Activated T-cell treated with anti-CD3 and anti-CD28 coated beads, Interleukin-2, amount 50 U/mL, for 72 hours (primary cell): ENCODE data around the gene IGLL5. TPM values are rescaled to one million over a fixed set of nuclear protein-coding genes. Genes with fewer than 3 reads are reported as not detected.

Experiments used
- ATAC-seq, 2 donors: fragments of 150-1000 bp; cut with Tn5 transposase; replicated peaks in 1 of 2; 2 replicates each; pipeline ENCODE4 v1.10.0; 2021; ENCODE audit warnings: moderate library complexity in 2 of 2, mild to moderate bottlenecking in 1 of 2
- DNase-seq, 2 donors: peaks; one replicate each; pipeline ENCODE4 v3.0.0; 2021 to 2022; ENCODE audit warnings: mixed read lengths in 1 of 2
- H3K27ac Mint-ChIP-seq: one replicate; pipeline ENCODE4 v1.8.0; 2022; ENCODE audit warnings: mild to moderate bottlenecking, moderate library complexity, mixed read lengths
- H3K27me3 Mint-ChIP-seq: one replicate; pipeline ENCODE4 v1.8.0; 2022; ENCODE audit warnings: low read depth, mixed read lengths
- H3K36me3 Mint-ChIP-seq, 2 donors: one replicate each; pipeline ENCODE4 v1.8.0; 2022; ENCODE audit warnings: mixed read lengths in 2 of 2, mild to moderate bottlenecking in 1 of 2; ENCODE audit not compliant: insufficient read depth in 2 of 2
- H3K4me1 Mint-ChIP-seq: one replicate; pipeline ENCODE4 v1.8.0; 2022; ENCODE audit warnings: low read depth, mixed read lengths
- H3K4me3 Mint-ChIP-seq, 2 donors: one replicate each; pipeline ENCODE4 v1.8.0; 2022; ENCODE audit warnings: mild to moderate bottlenecking in 2 of 2, mixed read lengths in 2 of 2, moderate library complexity in 2 of 2
- H3K9me3 Mint-ChIP-seq, 2 donors: one replicate each; pipeline ENCODE4 v1.8.0; 2022; ENCODE audit warnings: mixed read lengths in 2 of 2
- total RNA-seq, 2 donors: library from RNA; stranded (reverse); gene quantifications; one replicate each; pipeline ENCODE4 v1.2.3, GENCODE V29; 2022

Gene IGLL5
- total RNA-seq: not detected

DNA sequence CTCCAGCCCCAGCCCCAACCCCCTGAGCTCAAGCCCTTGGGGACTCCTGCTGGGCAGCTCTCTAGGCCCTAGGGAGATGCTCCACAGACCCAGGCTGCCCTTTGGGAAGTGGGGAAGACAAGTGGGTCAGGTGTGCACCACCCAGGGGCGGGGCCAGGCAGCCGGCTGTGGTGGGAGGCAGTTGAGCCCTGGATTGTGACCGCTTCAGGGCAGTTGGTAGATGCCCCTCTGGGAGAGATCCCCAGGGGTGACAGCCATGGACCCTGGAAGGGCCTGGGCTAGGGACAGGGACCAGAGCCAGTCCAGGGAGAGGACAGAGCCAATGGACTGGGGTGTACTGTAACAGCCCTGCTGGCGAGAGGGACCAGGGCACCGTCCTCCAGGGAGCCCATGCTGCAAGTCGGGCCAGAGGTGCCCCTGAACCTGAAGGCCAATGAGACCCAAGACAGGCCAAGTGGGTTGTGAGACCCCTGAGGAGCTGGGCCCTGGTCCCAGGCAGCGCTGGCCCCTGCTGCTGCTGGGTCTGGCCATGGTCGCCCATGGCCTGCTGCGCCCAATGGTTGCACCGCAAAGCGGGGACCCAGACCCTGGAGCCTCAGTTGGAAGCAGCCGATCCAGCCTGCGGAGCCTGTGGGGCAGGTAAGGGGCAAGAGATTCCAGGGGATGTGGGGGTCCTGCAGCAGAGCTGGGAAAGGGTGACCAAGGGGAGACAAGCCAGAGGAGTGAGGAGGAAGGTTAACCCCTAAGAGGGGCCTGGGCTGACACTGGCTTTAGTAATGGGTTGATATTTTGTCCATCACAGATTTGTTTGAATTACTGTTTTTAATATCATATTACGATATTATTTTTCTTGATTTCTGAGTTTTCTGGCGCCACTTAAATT, at the start of gene IGLL5:
Gene IGLL5, plus strand, starts transcription at position 196 of the 883 bp plus-strand sequence. Its CDS starts 238 bp downstream, at position 434.
- Mint-ChIP-seq H3K4me3 (no peak within 1 kb of the TSS), H3K27ac (no peak within 1 kb of the TSS), H3K9me3 (no peaks in the 10 kb centered on the region), H3K27me3 (peaks cover 47% of the 10 kb centered on the region), H3K36me3 (no peaks in the 10 kb centered on the region), H3K4me1 (peaks cover 14% of the 10 kb centered on the region)
- no peak for DNase-seq
- no peak for ATAC-seq

DNA sequence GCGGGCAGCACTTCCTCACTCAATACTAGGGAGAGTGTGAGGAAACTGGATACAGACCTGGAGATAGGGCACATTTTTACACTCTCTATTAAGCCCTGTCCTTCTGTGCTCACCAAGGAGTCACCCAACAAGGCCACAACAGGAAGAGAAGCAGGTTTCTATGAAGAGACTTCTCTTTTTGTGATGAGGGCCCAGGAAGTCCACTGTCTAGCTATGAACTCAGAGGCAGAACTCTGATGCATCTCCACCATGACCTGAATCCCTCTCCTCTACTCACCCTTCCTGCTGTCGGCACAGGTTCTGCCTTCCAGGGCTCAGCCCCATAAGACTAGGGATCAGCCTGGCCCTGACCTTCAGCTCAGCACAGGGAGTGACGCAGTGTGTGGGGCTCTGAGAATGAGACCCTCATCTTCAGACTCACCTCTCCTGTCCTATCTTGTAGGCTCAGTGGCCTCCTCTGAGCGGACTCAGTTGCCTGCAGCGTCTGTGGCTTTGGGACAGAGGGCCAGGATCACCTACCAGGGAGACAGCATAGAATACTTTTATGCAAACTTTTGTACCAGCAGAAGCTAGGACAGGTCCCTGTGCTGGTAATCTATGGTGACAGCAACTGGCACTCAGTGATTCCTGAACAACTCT, 49.3 kb upstream of the IGLL5 start:
- H3K4me3 Mint-ChIP-seq: no peak overlapping the region
- H3K27ac Mint-ChIP-seq: peak overlapping the region; percentile 57
- DNase-seq (no peak), ATAC-seq (no peak)
- H3K36me3 Mint-ChIP-seq: no peaks in the 10 kb centered on the region
- H3K27me3 Mint-ChIP-seq: no peaks in the 10 kb centered on the region
- no peaks in the 10 kb centered on the region for H3K9me3 Mint-ChIP-seq
- H3K4me1 Mint-ChIP-seq: peaks cover 18% of the 10 kb centered on the region

DNA sequence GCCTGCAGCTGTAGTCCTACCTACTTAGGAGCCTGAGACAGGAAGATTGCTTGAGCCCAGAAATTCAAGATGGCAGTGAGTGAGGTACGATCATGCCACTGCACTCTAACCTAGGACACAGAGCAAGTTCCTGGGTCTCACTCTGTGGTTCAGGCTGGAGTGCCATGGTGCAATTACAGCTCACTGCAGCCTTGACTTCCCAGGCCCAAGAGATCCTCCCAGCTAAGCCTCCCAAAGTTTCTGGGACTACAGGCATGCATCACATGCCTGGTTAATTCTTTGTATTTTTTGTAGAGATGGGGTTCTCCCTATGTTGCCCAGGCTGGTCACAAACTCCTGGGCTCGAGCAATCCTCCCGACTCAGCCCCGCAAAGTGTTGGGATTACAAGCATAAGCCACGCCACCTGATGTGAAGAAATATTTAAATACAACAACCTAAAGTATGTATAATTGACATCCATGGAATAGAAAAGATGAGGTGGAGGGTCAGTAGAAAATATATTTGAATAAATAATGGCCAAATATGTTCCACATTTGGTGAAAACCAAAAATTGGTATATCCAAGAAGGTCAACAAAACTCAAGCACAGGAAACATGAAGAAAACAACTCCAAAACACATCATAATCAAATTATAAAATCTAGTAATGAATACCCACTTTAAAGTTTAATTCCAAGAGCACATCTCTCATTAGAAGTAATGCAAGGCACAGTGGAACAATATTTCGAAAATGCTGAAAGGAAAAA, 47.9 kb upstream of the IGLL5 start:
- Mint-ChIP-seq H3K27me3 (no peaks in the 10 kb centered on the region), H3K36me3 (no peaks in the 10 kb centered on the region), H3K4me3 (no peak overlapping the region), H3K27ac (no peak overlapping the region), H3K9me3 (no peaks in the 10 kb centered on the region), H3K4me1 (peaks cover 27% of the 10 kb centered on the region)
- ATAC-seq (no peak), DNase-seq (no peak)

DNA sequence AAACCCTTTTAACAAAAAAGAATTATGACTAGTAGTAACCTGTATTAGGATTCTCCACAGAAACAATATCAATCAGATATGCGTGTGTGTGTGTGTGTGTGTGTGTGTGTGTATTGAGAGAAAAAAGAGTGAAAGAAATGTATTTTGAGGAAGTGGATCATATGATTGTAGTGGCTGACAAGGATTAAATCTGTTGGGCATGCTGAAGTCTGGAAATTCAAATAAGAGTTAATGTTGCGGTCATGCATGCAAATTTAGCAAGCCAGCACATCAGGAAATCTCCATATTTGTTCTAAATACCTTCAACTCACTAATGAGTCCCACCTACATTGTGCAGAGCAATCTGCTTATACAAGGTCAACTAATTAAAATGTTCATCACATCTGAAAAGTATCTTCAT, 46.8 kb upstream of the IGLL5 start:
- ATAC-seq (no peak), DNase-seq (no peak)
- Mint-ChIP-seq H3K4me3 (no peak overlapping the region), H3K27me3 (no peaks in the 10 kb centered on the region), H3K9me3 (no peaks in the 10 kb centered on the region), H3K36me3 (no peaks in the 10 kb centered on the region), H3K27ac (no peak overlapping the region), H3K4me1 (peaks cover 30% of the 10 kb centered on the region)

DNA sequence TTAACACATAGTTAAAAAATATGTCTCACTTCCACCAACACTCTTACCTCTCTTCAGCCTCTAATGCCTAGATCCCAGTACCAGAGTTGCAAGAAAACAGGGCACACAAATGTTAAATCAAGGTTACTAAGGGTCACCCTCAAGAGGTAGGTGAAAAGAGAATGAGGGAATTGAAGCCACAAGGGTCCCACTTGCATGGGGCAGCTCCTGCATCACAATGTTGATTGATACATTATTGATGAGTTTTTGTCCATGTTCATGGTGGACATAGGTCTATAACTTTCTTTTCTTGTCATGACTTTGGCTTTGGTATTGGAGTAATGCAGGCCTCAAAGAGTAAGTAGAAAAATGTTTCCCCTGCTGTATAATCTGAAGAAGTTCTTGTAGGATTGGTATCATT, 46.0 kb upstream of the IGLL5 start:
- DNase-seq: no peak
- no peaks in the 10 kb centered on the region for H3K9me3 Mint-ChIP-seq
- peaks cover 25% of the 10 kb centered on the region for H3K4me1 Mint-ChIP-seq
- no peak for ATAC-seq
- H3K27me3 Mint-ChIP-seq: no peaks in the 10 kb centered on the region
- H3K4me3 Mint-ChIP-seq: no peak overlapping the region
- H3K36me3 Mint-ChIP-seq: no peaks in the 10 kb centered on the region
- no peak overlapping the region for H3K27ac Mint-ChIP-seq

DNA sequence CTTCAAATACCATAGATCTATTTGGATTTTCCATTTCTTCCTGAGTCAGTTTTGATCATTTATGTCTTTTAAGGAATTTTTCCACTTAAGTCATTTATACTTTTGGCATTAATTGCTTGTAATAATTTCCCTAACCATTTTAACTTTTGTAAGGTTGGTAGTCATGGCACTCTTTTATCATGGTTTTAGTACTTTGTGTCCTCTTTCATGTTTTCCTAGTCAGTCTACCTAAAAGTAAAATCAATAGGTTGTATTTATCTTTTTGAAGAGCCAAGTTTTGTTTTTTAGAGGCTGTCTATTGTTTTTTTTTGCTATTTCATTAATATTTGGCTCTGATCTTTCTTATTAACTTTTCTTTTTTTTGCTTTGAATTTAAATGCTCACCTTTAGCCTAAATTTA, 45.5 kb upstream of the IGLL5 start:
- ATAC-seq (no peak), DNase-seq (no peak)
- Mint-ChIP-seq H3K4me1 (peaks cover 23% of the 10 kb centered on the region), H3K4me3 (no peak overlapping the region), H3K27ac (no peak overlapping the region), H3K9me3 (no peaks in the 10 kb centered on the region), H3K27me3 (no peaks in the 10 kb centered on the region), H3K36me3 (no peaks in the 10 kb centered on the region)

DNA sequence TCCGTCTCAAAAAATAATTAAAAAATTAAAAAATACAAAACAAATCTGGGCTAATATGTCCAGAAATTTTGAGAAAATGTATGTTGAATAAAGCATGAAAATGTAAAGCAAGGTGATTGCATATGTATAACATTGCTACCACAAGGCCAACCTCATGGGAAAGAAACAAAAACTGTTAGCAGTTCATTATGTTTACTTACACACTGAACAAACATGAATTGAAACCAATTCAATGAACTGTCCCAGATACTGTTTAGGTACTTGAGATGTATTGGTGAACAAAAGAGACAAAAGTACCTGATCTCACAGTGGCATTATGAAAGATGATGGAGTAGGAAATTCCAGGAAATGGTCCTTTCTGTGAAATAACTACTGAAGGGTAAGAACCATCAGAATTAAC, 43.8 kb upstream of the IGLL5 start:
- ATAC-seq: no peak
- no peak overlapping the region for H3K4me3 Mint-ChIP-seq

DNA sequence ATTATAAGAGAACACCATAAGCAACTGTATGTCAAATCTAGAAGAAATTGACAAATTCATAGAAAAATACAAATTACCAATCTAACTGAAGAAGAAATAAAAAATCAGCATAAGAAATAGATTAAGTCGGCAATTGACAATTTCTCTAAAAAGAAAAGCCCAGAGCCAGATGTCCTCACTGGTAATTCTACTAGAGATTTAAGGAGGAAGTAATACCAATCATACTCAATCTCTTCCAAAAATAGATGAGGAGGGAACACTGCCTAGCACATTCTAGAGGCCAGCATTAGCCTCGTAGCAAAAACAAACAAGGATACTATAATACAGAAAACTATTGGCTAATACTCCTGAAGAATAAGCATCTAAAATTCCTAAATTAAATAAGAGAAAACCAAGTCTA, 40.4 kb upstream of the IGLL5 start:
- Mint-ChIP-seq H3K9me3 (no peaks in the 10 kb centered on the region), H3K36me3 (no peaks in the 10 kb centered on the region), H3K27me3 (no peaks in the 10 kb centered on the region), H3K4me3 (no peak overlapping the region), H3K27ac (no peak overlapping the region), H3K4me1 (peaks cover 12% of the 10 kb centered on the region)
- DNase-seq (no peak), ATAC-seq (no peak)

More for the DNA sequence above, 43.8 kb upstream of the IGLL5 start:
- Mint-ChIP-seq H3K9me3 (no peaks in the 10 kb centered on the region), H3K27me3 (no peaks in the 10 kb centered on the region), H3K27ac (no peak overlapping the region), H3K36me3 (no peaks in the 10 kb centered on the region), H3K4me1 (peaks cover 13% of the 10 kb centered on the region)
- DNase-seq: no peak

DNA sequence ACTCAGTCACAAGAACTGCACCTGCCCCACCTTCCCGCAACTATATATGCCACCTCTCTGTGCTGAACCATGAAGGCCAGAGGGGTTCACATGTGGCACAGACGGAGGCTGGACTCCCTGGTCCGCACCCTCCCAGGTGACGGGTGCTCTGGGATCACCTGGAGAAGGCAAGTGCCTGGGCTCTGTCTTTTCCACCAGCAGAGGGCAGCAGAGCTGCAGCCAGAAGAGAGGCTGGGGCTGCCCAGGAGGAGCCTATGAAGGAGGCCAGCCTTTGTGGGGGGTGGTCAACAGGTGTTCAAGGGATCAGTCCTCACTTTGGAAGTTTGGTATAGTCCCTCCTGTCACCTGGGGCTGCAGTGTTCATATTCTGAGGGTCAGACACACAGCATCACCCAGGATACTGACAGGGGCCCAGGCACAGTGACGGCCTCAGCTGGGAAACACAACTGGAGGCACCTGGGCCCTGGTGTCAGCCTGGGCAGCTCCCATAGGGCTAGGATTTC, 39.2 kb upstream of the IGLL5 start:
- ATAC-seq (peak; percentile 84 to 86), DNase-seq (peak; percentile 74 to 80)
- no peaks in the 10 kb centered on the region for H3K9me3 Mint-ChIP-seq
- no peak overlapping the region for H3K4me3 Mint-ChIP-seq
- H3K27ac Mint-ChIP-seq: no peak overlapping the region
- peaks cover 12% of the 10 kb centered on the region for H3K4me1 Mint-ChIP-seq
- no peaks in the 10 kb centered on the region for H3K36me3 Mint-ChIP-seq
- H3K27me3 Mint-ChIP-seq: no peaks in the 10 kb centered on the region

DNA sequence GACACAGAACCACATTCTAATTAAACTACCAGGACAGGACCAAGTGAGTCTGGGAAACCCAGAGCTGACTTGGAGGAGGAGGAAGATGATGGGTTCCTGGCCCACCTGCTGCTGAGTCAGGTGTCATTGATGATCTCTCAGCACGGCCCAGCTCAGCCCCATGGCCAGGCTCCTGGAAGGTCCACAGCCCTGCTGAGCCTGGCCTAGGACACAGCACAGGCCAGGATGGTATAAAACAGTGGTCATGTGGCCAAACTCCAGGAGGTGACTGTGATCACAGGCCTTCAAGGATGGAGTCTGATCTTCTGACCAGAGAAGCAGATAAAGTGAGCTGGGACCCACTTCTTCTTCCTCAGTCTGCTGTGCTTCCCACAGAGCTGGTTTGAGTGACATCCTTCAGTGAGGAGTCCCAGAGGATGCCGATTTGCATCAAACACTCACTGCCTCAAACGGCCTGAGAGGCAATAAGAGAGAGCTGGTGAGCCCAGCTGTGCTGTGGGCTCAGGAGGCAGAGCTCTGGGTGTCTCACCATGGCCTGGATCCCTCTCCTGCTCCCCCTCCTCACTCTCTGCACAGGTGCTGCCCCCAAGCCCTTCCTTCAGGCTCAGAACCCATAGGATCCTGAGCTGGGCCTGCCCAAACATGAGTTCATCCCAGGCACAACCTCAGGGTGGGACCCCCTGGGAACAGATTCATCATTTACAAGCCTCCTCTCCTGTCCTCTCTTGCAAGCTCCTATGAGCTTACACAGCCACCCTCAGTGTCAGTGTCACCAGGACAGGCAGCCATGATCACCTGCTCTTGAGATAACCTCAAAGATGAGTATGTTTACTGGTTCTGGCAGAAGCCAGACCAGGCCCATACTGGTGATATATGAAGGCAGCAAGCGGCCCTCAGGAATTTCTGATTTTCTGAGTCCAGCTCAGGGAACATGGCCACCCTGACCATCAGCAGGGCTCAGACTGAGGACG, 37.7 kb upstream of the IGLL5 start:
- ATAC-seq (no peak), DNase-seq (no peak)
- Mint-ChIP-seq H3K36me3 (no peaks in the 10 kb centered on the region), H3K27me3 (no peaks in the 10 kb centered on the region), H3K4me1 (peaks cover 1% of the 10 kb centered on the region), H3K9me3 (no peaks in the 10 kb centered on the region), H3K4me3 (no peak overlapping the region), H3K27ac (no peak overlapping the region)

DNA sequence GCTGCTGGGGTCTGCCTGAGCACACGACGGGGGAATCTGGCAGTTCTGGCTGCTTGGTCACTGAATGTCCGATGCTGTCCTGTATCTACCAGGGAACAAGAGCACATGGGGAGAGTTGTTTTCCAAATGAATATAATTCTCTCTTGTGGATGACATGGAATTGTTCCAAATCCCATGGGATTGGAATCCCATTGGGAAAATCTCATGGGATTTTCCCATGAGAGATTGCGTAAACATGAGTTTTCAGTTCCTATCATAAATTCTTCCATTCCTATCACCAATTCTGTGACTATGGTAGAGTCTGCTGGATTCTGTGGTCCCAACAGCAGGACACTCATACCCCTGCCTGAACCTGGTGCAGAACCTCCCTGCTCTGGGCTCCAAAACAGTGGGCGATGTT, 35.6 kb upstream of the IGLL5 start:
- no peak overlapping the region for H3K27ac Mint-ChIP-seq
- H3K4me1 Mint-ChIP-seq: peaks cover 6% of the 10 kb centered on the region
- H3K4me3 Mint-ChIP-seq: no peak overlapping the region
- no peaks in the 10 kb centered on the region for H3K36me3 Mint-ChIP-seq
- no peaks in the 10 kb centered on the region for H3K27me3 Mint-ChIP-seq
- H3K9me3 Mint-ChIP-seq: no peaks in the 10 kb centered on the region
- no peak for ATAC-seq
- DNase-seq: no peak

DNA sequence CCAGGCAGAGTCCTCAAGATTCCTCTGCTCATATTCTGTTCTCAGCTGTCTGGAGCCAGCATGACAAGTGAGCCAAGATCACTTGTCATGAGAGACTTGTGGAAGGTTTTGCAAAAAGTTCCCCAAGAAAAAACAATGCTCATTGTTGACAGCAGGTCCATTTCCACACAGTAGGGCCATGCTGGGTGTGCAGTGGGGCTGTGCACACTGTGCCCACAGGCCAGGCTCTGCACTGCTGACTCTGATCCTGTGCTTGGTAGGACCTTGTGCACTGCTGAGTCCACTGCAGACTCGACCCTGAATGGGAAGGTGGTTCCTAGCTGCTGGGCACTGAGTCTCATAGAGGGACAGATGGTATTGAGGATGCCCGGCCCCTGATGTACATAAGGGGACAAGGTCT, 33.9 kb upstream of the IGLL5 start:
- Mint-ChIP-seq H3K4me3 (no peak overlapping the region), H3K27ac (no peak overlapping the region), H3K9me3 (no peaks in the 10 kb centered on the region), H3K4me1 (peaks cover 6% of the 10 kb centered on the region), H3K27me3 (no peaks in the 10 kb centered on the region), H3K36me3 (no peaks in the 10 kb centered on the region)
- DNase-seq: no peak
- ATAC-seq: no peak
